K562 (cell line): ENCODE results near the gene FOXA3. TPM values are rescaled to one million over a fixed set of nuclear protein-coding genes. Genes with fewer than 3 reads are reported as not detected.
A peak's percentile ranks its signal among the peaks of the same experiment; 100 is the strongest.

Experiments used
- ATAC-seq: fragments of 200-7000 bp; cut with Tn5 transposase; 3 replicates; pipeline ENCODE4 v1.9.1; 2020; ENCODE audit warnings: moderate library complexity
- BruUV-seq: library from RNA; stranded (reverse); fragments of 400-500 nt; replicated peaks from 2 replicates; lab custom pipeline; 2021; lab: Mats Ljungman, UMichigan
- CTCF ChIA-PET: fragments of 300-600 bp; formaldehyde crosslinking; extraction: SDS; loops from one replicate; lab custom pipeline; 2021; ENCODE audit warnings: low intra/inter-chr PET ratio; lab: Yijun Ruan, JAX
- POLR2A ChIA-PET: fragments of 300-600, 350-650 bp; sonication (Branson Sonifier 250); formaldehyde crosslinking; extraction: SDS; loops from one replicate; lab custom pipeline; 2021; ENCODE audit warnings: antibody characterized with exemption, inconsistent platforms; lab: Yijun Ruan, JAX
- DNase-seq, 4 experiments: peaks; one replicate each; pipeline versions ENCODE4 v3.0.0 to v3.0.0-alpha.2; 2011 to 2018; ENCODE audit warnings: low spot score in 3 of 4, mixed read lengths in 3 of 4; ENCODE audit errors: extremely low read depth in 1 of 4
- FAIRE-seq: peaks from 2 replicates; lab custom pipeline; 2011; peaks lifted over from hg19 to GRCh38; lab: Jason Lieb, UNC
- H2AFZ ChIP-seq: 2 replicates; pipeline ENCODE4 v1.6.0; 2011; ENCODE audit warnings: low read depth, low read length, control low read depth, inconsistent platforms
- H3K27ac ChIP-seq: fragments of 200-600 bp; 3 replicates; pipeline ENCODE4 v1.8.0; 2011; ENCODE audit warnings: low read depth, mild to moderate bottlenecking, control low read depth, inconsistent platforms, low read length, moderate library complexity, mixed read lengths; ENCODE audit errors: extremely low read depth
- H3K27me3 ChIP-seq, 2 experiments: fragments of 300-600 bp in 1 of 2; 2 replicates in 1 of 2; 3 replicates in 1 of 2; pipeline versions ENCODE4 v1.6.0 to v1.8.0; 2011; ENCODE audit warnings: inconsistent platforms in 2 of 2, low read length in 2 of 2, mild to moderate bottlenecking in 1 of 2, mixed read lengths in 1 of 2, moderate library complexity in 1 of 2; ENCODE audit not compliant: control insufficient read depth in 2 of 2, insufficient read depth in 2 of 2
- H3K36me3 ChIP-seq: fragments of 300-600 bp; 3 replicates; pipeline ENCODE4 v1.8.0; 2011; ENCODE audit warnings: mild to moderate bottlenecking, low read length, inconsistent platforms; ENCODE audit not compliant: control insufficient read depth, insufficient read depth
- H3K4me1 ChIP-seq, 2 experiments: fragments of 200-600 bp in 1 of 2; replicated peaks in 1 of 2; 2 replicates in 1 of 2; 3 replicates in 1 of 2; pipeline versions ENCODE4 v1.5.1 to v1.8.0; 2011; ENCODE audit warnings: inconsistent platforms in 2 of 2, low read length in 2 of 2, mild to moderate bottlenecking in 1 of 2, mixed read lengths in 1 of 2, moderate library complexity in 1 of 2; ENCODE audit not compliant: control insufficient read depth in 2 of 2, insufficient read depth in 2 of 2
- H3K4me2 ChIP-seq: 2 replicates; pipeline ENCODE4 v1.6.1; 2011; ENCODE audit warnings: low read length, control low read depth, inconsistent platforms, mixed read lengths; ENCODE audit not compliant: insufficient read depth
- H3K4me3 ChIP-seq: fragments of 200-600 bp; sonication (generic), shearing (Covaris generic); 2 replicates; pipeline ENCODE4 v1.5.1; 2016; ENCODE audit warnings: control low read depth, inconsistent platforms
- H3K79me2 ChIP-seq: fragments of 200-600 bp; 3 replicates; pipeline ENCODE4 v1.8.0; 2011; ENCODE audit warnings: low read length, inconsistent platforms; ENCODE audit not compliant: control insufficient read depth, insufficient read depth
- H3K9ac ChIP-seq, 2 experiments: 2 replicates each; pipeline versions ENCODE4 v1.6.0 to v1.6.1; 2011; ENCODE audit warnings: low read depth in 2 of 2, low read length in 2 of 2, control low read depth in 1 of 2, inconsistent platforms in 1 of 2, mild to moderate bottlenecking in 1 of 2, mixed read lengths in 1 of 2; ENCODE audit not compliant: insufficient read depth in 1 of 2
- H3K9me1 ChIP-seq: one replicate; pipeline ENCODE4 v1.6.0; 2011; ENCODE audit warnings: inconsistent platforms, mild to moderate bottlenecking, low read length, moderate library complexity; ENCODE audit not compliant: control insufficient read depth, insufficient read depth
- H3K9me3 ChIP-seq: replicated peaks from 2 replicates; pipeline ENCODE4 v1.5.1; 2011; ENCODE audit warnings: low read depth, low read length, inconsistent platforms; ENCODE audit not compliant: control insufficient read depth, insufficient read depth
- H4K20me1 ChIP-seq: replicated peaks from 2 replicates; pipeline ENCODE4 v1.6.1; 2011; ENCODE audit warnings: low read length, inconsistent platforms, mixed read lengths; ENCODE audit not compliant: control insufficient read depth, insufficient read depth
- BRF1 ChIP-seq: IDR thresholded peaks from 3 replicates; pipeline ENCODE4 v1.6.1; 2011; ENCODE audit warnings: borderline replicate concordance, mild to moderate bottlenecking; ENCODE audit not compliant: insufficient read length; ENCODE audit errors: extremely low read depth
- CBFA2T2 ChIP-seq: fragments of 450-650 bp; conservative IDR thresholded peaks from 2 replicates; pipeline ENCODE4 v1.6.1; 2017; ENCODE audit warnings: mild to moderate bottlenecking
- CBFA2T3 ChIP-seq: fragments of 450-650 bp; IDR thresholded peaks from 2 replicates; pipeline ENCODE4 v1.6.1; 2017
- CXXC5 ChIP-seq: fragments of 250-450 bp; sonication (Bioruptor Pico); IDR thresholded peaks from 2 replicates; pipeline ENCODE4 v1.8.0; 2022; ENCODE audit warnings: inconsistent platforms, mild to moderate bottlenecking, moderate library complexity
- EP400 ChIP-seq: fragments of 450-650 bp; IDR thresholded peaks from 2 replicates; pipeline ENCODE4 v1.6.1; 2017; ENCODE audit warnings: antibody characterized with exemption, mild to moderate bottlenecking, moderate library complexity
- HDAC6 ChIP-seq: IDR thresholded peaks from 2 replicates; pipeline ENCODE4 v1.6.1; 2012; ENCODE audit warnings: low read depth, mild to moderate bottlenecking, control low read depth, inconsistent platforms, low read length, moderate library complexity
- IRF2 ChIP-seq: sonication (generic); formaldehyde crosslinking; IDR thresholded peaks from 2 replicates; pipeline ENCODE4 v1.8.1; 2022; ENCODE audit warnings: mild to moderate bottlenecking, missing genetic modification reagents
- KLF13 ChIP-seq: fragments of 450-650 bp; IDR thresholded peaks from 2 replicates; pipeline ENCODE4 v1.6.1; 2016; ENCODE audit warnings: missing genetic modification characterization, low read depth, mild to moderate bottlenecking, missing compliant biosample characterization, moderate library complexity, borderline replicate concordance
- MEF2D ChIP-seq: conservative IDR thresholded peaks from 2 replicates; pipeline ENCODE4 v1.6.1; 2016; ENCODE audit warnings: low read depth, missing genetic modification characterization, missing compliant biosample characterization
- SMARCA4 ChIP-seq: fragments of 450-650 bp; IDR thresholded peaks from 2 replicates; pipeline ENCODE4 v1.6.1; 2016
- SNIP1 ChIP-seq: fragments of 450-650 bp; IDR thresholded peaks from 2 replicates; pipeline ENCODE4 v1.7.1; 2017; ENCODE audit warnings: low read depth, mild to moderate bottlenecking
- TCF3 ChIP-seq: sonication (generic); formaldehyde crosslinking; IDR thresholded peaks from 2 replicates; pipeline ENCODE4 v1.4.0; 2020; ENCODE audit warnings: mild to moderate bottlenecking, missing genetic modification reagents
- TOE1 ChIP-seq, 2 experiments: fragments of 450-650 bp in 1 of 2; sonication (generic) in 1 of 2; formaldehyde crosslinking in 1 of 2; IDR thresholded peaks; 2 replicates each; pipeline versions ENCODE4 v1.7.1 to v1.8.0; 2016 to 2022; ENCODE audit warnings: borderline replicate concordance in 2 of 2, mild to moderate bottlenecking in 2 of 2, antibody characterized with exemption in 1 of 2, inconsistent platforms in 1 of 2, low read depth in 1 of 2, missing genetic modification reagents in 1 of 2, moderate library complexity in 1 of 2
- U2AF2 ChIP-seq: fragments of 200-400 bp; formaldehyde crosslinking; optimal IDR thresholded peaks from 2 replicates; pipeline ENCODE3; 2017; ENCODE audit warnings: low read depth, mild to moderate bottlenecking, low read length
- YY1 ChIP-seq, 3 experiments: IDR thresholded peaks; 2 replicates each; pipeline ENCODE4 v1.6.1; 2011; ENCODE audit warnings: low read length in 2 of 3, mild to moderate bottlenecking in 2 of 3, moderate library complexity in 2 of 3, borderline replicate concordance in 1 of 3, control low read depth in 1 of 3, low read depth in 1 of 3; ENCODE audit not compliant: insufficient read depth in 3 of 3, insufficient replicate concordance in 2 of 3, control insufficient read depth in 1 of 3, insufficient read length in 1 of 3; ENCODE audit errors: extremely low read depth in 1 of 3
- ZFP36 ChIP-seq: fragments of 150-350 bp; IDR thresholded peaks from 2 replicates; pipeline ENCODE4 v1.6.1; 2018; ENCODE audit warnings: low read length, low read depth; ENCODE audit not compliant: partially characterized antibody
- ZNF277 ChIP-seq: fragments of 250-450 bp; sonication (Bioruptor Pico); IDR thresholded peaks from 2 replicates; pipeline ENCODE4 v1.8.0; 2022; ENCODE audit warnings: inconsistent platforms, mild to moderate bottlenecking, moderate library complexity, borderline replicate concordance
- ZNF316 ChIP-seq: fragments of 450-650 bp; IDR thresholded peaks from 2 replicates; pipeline ENCODE4 v1.6.1; 2016
- ZNF551 ChIP-seq: fragments of 250-450 bp; sonication (Bioruptor Pico); IDR thresholded peaks from 2 replicates; pipeline ENCODE4 v1.5.0; 2021; ENCODE audit warnings: mild to moderate bottlenecking, moderate library complexity
- ZNF695 ChIP-seq: fragments of 450-650 bp; formaldehyde crosslinking; IDR thresholded peaks from 2 replicates; pipeline ENCODE4 v1.4.0; 2020; ENCODE audit warnings: mild to moderate bottlenecking, moderate library complexity
- WGBS: fragments of 100-300 bp; shearing (Covaris generic); methylation state at CpG from one replicate; pipeline ENCODE4 v1.1.6; 2016; ENCODE audit warnings: low coverage, mixed read lengths; ENCODE audit not compliant: insufficient coverage; ENCODE audit errors: missing lambda C conversion rate; 5-methylcytosine and 5-hydroxymethylcytosine counted together
- in situ Hi-C: fragments of 300-500 bp; cut with MboI; formaldehyde crosslinking; loops from 4 replicates; pipeline ENCODE4 v1.15.0; 2018; ENCODE audit warnings: inconsistent platforms, mixed read lengths
- intact Hi-C: fragments of 100-400 bp; cut with micrococcal nuclease; formaldehyde crosslinking; loops from 2 replicates; pipeline ENCODE4 v1.14.2; 2022
- polyA plus RNA-seq, 8 experiments: library from polyadenylated mRNA; depleted of rRNA in 4 of 8; stranded (reverse) in 5 of 8; unstranded in 3 of 8; fragments of >200 nt; fragmentation: Nextera tagmentation in 2 of 8; fragmentation: Illumina TruSeq in 1 of 8; extraction: Ambion mirVana in 2 of 8; extraction: Trizol in 1 of 8; gene quantifications; 2 replicates each; pipeline versions ENCODE4 v1.2.1 to v1.2.3, GENCODE V29; 2011 to 2014; ENCODE audit warnings: inconsistent platforms in 1 of 8, missing spikeins in 1 of 8
- total RNA-seq, 7 experiments: library from RNA; depleted of rRNA in 6 of 7; stranded (reverse); fragments of >200 nt in 6 of 7; fragmentation: Illumina TruSeq in 2 of 7; extraction: Trizol in 2 of 7; gene quantifications; 2 replicates each; pipeline versions ENCODE4 v1.2.1 to v1.2.3, GENCODE V29; 2011 to 2021; ENCODE audit warnings: low replicate concordance in 1 of 7
- TF ChIP-seq, protein P1 (sequence below): fragments of 450-650 bp; formaldehyde crosslinking; IDR thresholded peaks from 2 replicates; pipeline ENCODE4 v1.4.0; 2020; ENCODE audit warnings: mild to moderate bottlenecking

Gene FOXA3
- total and polyA plus RNA-seq, 9 of the 15 experiments (the other 6 are each of a cell fraction or from before 2014, with no cell fraction given) = 1.3 to 15.5 (median 4.7) TPM

DNA sequence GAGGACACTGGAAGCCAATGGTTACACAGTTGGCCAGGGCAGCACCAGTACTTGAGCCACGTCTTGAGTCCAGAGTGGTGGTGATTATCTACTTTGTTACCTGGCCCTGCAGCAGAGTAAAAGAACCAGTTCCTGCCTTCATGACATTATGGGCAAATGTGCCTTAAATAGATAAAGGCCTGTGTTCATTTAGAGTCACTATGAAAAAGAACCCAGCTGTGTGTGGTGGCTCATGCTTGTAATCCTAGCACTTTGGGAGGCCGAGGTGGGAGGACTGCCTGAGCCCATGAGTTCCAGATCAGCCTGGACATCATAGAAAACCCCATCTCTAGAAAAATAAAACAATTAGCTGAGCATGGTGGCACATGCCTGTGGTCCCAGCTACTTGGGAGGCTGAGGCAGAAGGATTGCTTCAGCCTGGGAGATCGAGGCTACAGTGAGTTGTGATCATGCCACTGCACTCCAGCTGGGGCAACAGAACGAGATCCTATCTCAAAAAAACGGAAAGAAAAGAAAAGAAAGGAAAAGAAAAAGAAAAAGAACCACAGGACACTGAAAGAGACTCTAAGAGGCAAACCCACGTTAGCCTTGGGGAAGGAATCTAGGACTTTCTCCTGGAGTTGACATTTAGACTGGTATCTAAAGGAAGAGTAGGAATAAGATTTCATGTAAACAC lies 25.2 kb downstream of the FOXA3 start:
- CTCF ChIA-PET = no interaction called here
- POLR2A ChIA-PET = interaction anchor here (0.5 to 1.1 kb wide), 2 partner anchors 11 to 87 kb away, joined by 3 to 4 read pairs; no protein-coding TSS in a partner anchor
- no peak for TF ChIP-seq ZNF316
- no peak for TF ChIP-seq KLF13 (tag)
- no peak for TF ChIP-seq ZNF277 (CRISPR knock-in tag)
- no peak for TF ChIP-seq U2AF2
- no peak for TF ChIP-seq EP400
- TF ChIP-seq SMARCA4 = peak; percentile 57
- no peak for TF ChIP-seq BRF1
- peak; percentile 85 for TF ChIP-seq TCF3 (CRISPR knock-in tag)
- no peak for TF ChIP-seq MEF2D (tag)
- TF ChIP-seq ZNF695 = no peak
- no peak for TF ChIP-seq SNIP1
- TF ChIP-seq ZFP36 = no peak
- TF ChIP-seq CBFA2T3 = peak; percentile 90
- peak; percentile 77 for TF ChIP-seq CBFA2T2
- no peak for TF ChIP-seq YY1 (IDR thresholded peaks at IDR 0.05; ENCODE audit: borderline replicate concordance in 1 of 3, control insufficient read depth in 1 of 3, extremely low read depth in 1 of 3, insufficient read depth in 3 of 3, insufficient read length in 1 of 3, insufficient replicate concordance in 2 of 3, low read depth in 1 of 3, low read length in 2 of 3)
- no peak for TF ChIP-seq CXXC5 (CRISPR knock-in tag)
- no peak for TF ChIP-seq HDAC6
- no peak for TF ChIP-seq TOE1 (IDR thresholded peaks at IDR 0.05; ENCODE audit: borderline replicate concordance)
- TF ChIP-seq TOE1 (CRISPR knock-in tag; IDR thresholded peaks at IDR 0.05; ENCODE audit: borderline replicate concordance, low read depth) = no peak
- no peak for TF ChIP-seq IRF2 (CRISPR knock-in tag)
- TF ChIP-seq, protein P1, sequence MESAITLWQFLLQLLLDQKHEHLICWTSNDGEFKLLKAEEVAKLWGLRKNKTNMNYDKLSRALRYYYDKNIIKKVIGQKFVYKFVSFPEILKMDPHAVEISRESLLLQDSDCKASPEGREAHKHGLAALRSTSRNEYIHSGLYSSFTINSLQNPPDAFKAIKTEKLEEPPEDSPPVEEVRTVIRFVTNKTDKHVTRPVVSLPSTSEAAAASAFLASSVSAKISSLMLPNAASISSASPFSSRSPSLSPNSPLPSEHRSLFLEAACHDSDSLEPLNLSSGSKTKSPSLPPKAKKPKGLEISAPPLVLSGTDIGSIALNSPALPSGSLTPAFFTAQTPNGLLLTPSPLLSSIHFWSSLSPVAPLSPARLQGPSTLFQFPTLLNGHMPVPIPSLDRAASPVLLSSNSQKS (CRISPR knock-in tag) = no peak
- no peak for TF ChIP-seq ZNF551

More for the DNA sequence above, 25.2 kb downstream of the FOXA3 start:
- Histone ChIP-seq H2AFZ (peak overlapping the region; percentile 25; the same call in 1 of the 2 replicates), H3K9me3 (no peaks in the 10 kb centered on the region), H4K20me1 (no peaks in the 10 kb centered on the region), H3K27ac (peak overlapping the region; percentile 66), H3K79me2 (peaks cover 14% of the 10 kb centered on the region), H3K27me3 (no peaks in the 10 kb centered on the region), H3K9me1 (no peaks in the 10 kb centered on the region), H3K4me2 (peak overlapping the region; percentile 12; the same call in 1 of the 2 replicates), H3K4me3 (no peak overlapping the region), H3K36me3 (peaks cover 6% of the 10 kb centered on the region; the same call in 1 of the 3 replicates), H3K4me1 (peaks cover 20 to 38% of the 10 kb centered on the region in 2 experiments; a peak in 4 of 5 replicates), H3K9ac (peak overlapping the region; percentile 27 to 45; a peak in 2 of 4 replicates)
- WGBS = 11% methylated on average over 6 of the region's 6 CpGs
- in situ Hi-C loops = no loop called here
- peak in 2 of 4 experiments; percentile 62 to 76 for DNase-seq
- no TSS peak for BruUV-seq
- intact Hi-C loops = no loop called here
- peak; percentile 83 for FAIRE-seq
- ATAC-seq = 0 out of 3 replicates have a peak, but pooled peaks have one; percentile 1
